ENCODE measurements around the gene MXRA8.

MXRA8 gene

GRCh38 chr1:1343811-1344421 is 14.4 kb downstream of the MXRA8 start:
- Histone ChIP-seq H3K79me2 (ENCODE audit: control insufficient read depth, low read length) (peaks cover 56% of the 10 kb centered on the region), H4K20me1 (ENCODE audit: control insufficient read depth, insufficient read depth, low read depth, low read length) (0 out of 2 replicates have a peak, but pooled peaks cover 4% of the 10 kb centered on the region), H3K9me3 (ENCODE audit: control insufficient read depth, insufficient read depth, low read length) (peaks cover 5% of the 10 kb centered on the region; the same call in 1 of the 2 replicates), H3K4me3 (ENCODE audit: low read length) (no peak overlapping the region), H3K36me3 (ENCODE audit: control insufficient read depth, low read length) (peaks cover 23% of the 10 kb centered on the region), H3K9me2 (replicated peaks; ENCODE audit: control insufficient read depth, low read length) (no peaks in the 10 kb centered on the region), H3F3A (ENCODE audit: control insufficient read depth, insufficient read depth) (no peaks in the 10 kb centered on the region), H3K27me3 (ENCODE audit: control insufficient read depth, low read length) (no peaks in the 10 kb centered on the region), H3K4me2 (ENCODE audit: low read length) (no peak overlapping the region), H3K27ac (ENCODE audit: low read depth, low read length) (no peak overlapping the region), H3K4me1 (ENCODE audit: control insufficient read depth, low read length) (peaks cover 8% of the 10 kb centered on the region)
- TF ChIP-seq EZH2phosphoT487 (IDR thresholded peaks at IDR 0.05; ENCODE audit: borderline replicate concordance, low read length) (no peak), CTCF (IDR thresholded peaks at IDR 0.05; ENCODE audit: low read depth, low read length, poor library complexity, severe bottlenecking) (no peak)

- no peaks in the 10 kb centered on the region for H3K27me3 ChIP-seq (ENCODE audit: control insufficient read depth, low read length)
- peaks cover 5% of the 10 kb centered on the region; the same call in 1 of the 2 replicates for H3K9me3 ChIP-seq (ENCODE audit: control insufficient read depth, insufficient read depth, low read length)
- no peaks in the 10 kb centered on the region for H3F3A ChIP-seq (ENCODE audit: control insufficient read depth, insufficient read depth)
- H3K79me2 ChIP-seq (ENCODE audit: control insufficient read depth, low read length) = peaks cover 44% of the 10 kb centered on the region
- TF ChIP-seq CTCF (IDR thresholded peaks at IDR 0.05; ENCODE audit: low read depth, low read length, poor library complexity, severe bottlenecking) (no peak), EZH2phosphoT487 (IDR thresholded peaks at IDR 0.05; ENCODE audit: borderline replicate concordance, low read length) (no peak)
- H3K4me2 ChIP-seq (ENCODE audit: low read length) = no peak overlapping the region
- H3K27ac ChIP-seq (ENCODE audit: low read depth, low read length) = no peak overlapping the region
- peaks cover 4% of the 10 kb centered on the region; the same call in 1 of the 2 replicates for H4K20me1 ChIP-seq (ENCODE audit: control insufficient read depth, insufficient read depth, low read depth, low read length)
- H3K9me2 ChIP-seq (replicated peaks; ENCODE audit: control insufficient read depth, low read length) = no peaks in the 10 kb centered on the region
- H3K36me3 ChIP-seq (ENCODE audit: control insufficient read depth, low read length) = peaks cover 25% of the 10 kb centered on the region
- H3K4me3 ChIP-seq (ENCODE audit: low read length) = no peak overlapping the region
- peaks cover under 1% of the 10 kb centered on the region for H3K4me1 ChIP-seq (ENCODE audit: control insufficient read depth, low read length)
Observed at GRCh38 chr1:1342584-1343115, 15.7 kb downstream of the MXRA8 start.

GRCh38 chr1:1342061-1342562 is 16.2 kb downstream of the MXRA8 start:
- H3K79me2 ChIP-seq (ENCODE audit: control insufficient read depth, low read length) = peaks cover 38% of the 10 kb centered on the region
- H3K4me3 ChIP-seq (ENCODE audit: low read length) = no peak overlapping the region
- no peaks in the 10 kb centered on the region for H3K27me3 ChIP-seq (ENCODE audit: control insufficient read depth, low read length)
- H3K4me2 ChIP-seq (ENCODE audit: low read length) = no peak overlapping the region
- no peak for TF ChIP-seq CTCF (IDR thresholded peaks at IDR 0.05; ENCODE audit: low read depth, low read length, poor library complexity, severe bottlenecking)
- no peak for TF ChIP-seq EZH2phosphoT487 (IDR thresholded peaks at IDR 0.05; ENCODE audit: borderline replicate concordance, low read length)
- peaks cover 29% of the 10 kb centered on the region for H3K36me3 ChIP-seq (ENCODE audit: control insufficient read depth, low read length)
- H3K4me1 ChIP-seq (ENCODE audit: control insufficient read depth, low read length) = no peaks in the 10 kb centered on the region
- H4K20me1 ChIP-seq (ENCODE audit: control insufficient read depth, insufficient read depth, low read depth, low read length) = peaks cover 8% of the 10 kb centered on the region; the same call in 1 of the 2 replicates
- H3K27ac ChIP-seq (ENCODE audit: low read depth, low read length) = no peak overlapping the region
- no peaks in the 10 kb centered on the region for H3K9me2 ChIP-seq (replicated peaks; ENCODE audit: control insufficient read depth, low read length)
- no peaks in the 10 kb centered on the region for H3F3A ChIP-seq (ENCODE audit: control insufficient read depth, insufficient read depth)
- H3K9me3 ChIP-seq (ENCODE audit: control insufficient read depth, insufficient read depth, low read length) = peaks cover 5% of the 10 kb centered on the region; the same call in 1 of the 2 replicates

Measured in DOHH2 (cell line).